NCI-H526 (cell line): ENCODE results near the gene RGS7.
"Not testable (repeated sequence)": the region's sequence is repeated elsewhere in the genome, so short reads cannot be mapped to it uniquely, and the experiment has no call there.

ENCODE experiments used
- DNase-seq, 2 experiments: peaks; one replicate each; lab custom pipeline; 2025; lab: John Stamatoyannopoulos, UW

RGS7 gene

GRCh38 chr1:241332037-241332409 is 25.0 kb downstream of the RGS7 start:
- no peak for DNase-seq

GRCh38 chr1:241331328-241332036 is 25.5 kb downstream of the RGS7 start:
- no peak for DNase-seq

DNA sequence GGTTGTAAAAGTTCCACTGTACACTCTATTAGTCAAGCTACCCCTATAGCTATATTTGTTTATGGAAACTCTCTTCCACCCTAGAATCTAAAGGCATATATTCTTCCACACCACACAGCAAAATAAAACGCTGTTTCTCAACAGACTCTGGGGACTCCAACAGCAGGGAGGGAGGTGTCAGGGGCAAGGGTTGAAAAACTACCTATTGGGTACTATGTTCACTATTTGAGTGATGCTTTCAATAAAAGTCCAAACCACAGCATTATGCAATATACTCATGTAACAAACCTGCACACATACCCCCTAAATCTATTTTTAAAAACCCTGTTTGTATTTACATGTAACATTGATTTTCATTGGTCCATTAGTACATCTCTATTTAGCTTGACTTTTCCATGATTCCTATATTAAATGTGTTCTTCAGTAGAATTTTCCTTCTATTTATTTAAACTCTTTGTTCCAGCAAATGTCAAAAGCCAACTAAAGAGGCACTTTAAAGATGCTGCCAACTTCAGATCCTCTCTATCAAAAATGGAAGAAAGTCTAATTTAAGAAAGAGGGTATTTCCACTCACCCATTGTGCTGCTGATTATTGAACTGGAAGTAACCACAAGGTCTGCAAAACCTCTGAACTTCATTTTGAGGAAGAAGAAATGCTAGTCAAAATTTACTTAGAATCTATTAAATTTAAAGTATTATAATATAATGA is 26.2 kb downstream of the RGS7 start:
- no peak for DNase-seq

DNA sequence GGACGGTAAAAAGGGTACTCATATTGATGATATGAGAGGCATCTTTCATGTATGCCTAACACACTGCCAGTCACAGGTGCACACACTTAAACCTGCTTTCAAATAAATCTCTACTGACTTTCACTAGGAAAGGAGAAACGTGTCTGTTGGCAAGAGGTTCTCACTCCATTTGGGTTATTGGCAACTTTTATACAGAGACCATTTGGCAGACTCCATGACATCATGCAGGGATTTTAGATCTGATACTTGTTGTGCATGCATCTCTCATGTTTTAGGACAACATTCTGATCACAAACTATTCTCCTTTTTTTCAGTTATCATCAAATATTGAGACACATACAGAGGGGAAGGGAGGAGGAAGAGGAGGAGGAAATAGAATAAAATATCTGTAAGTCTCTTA is 31.5 kb downstream of the RGS7 start:
- DNase-seq = no peak

DNA sequence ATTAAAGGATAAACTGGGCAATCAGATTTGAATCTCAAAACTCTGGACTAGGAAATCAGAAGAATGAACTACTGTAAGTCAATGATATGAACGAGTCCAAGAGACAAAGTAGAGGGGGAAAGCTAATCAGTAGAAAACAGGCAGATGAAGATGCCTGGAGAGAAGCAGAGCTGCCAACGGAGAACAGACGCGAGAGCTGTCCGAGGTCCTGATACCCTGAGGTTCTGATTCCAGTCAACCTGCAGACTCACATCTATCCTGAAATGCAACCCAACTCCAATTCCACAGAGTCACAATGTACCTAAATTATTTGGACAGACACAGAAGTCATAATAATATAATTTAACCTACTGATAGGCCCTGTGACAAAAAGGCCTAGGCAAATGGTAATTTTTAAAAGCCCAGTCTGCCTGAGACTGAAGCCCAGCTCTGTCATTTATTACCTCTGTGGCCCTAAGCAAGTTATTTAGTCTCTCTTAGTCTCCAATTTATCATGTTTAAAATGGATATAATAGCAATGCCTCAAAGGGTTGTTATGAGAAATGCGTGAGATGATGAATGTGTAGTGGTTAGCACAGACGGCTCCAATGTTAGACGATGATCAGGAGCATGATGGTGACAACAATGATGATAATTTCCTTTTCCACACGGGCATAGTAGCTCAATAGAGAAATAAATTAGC is 33.4 kb downstream of the RGS7 start:
- DNase-seq = no peak

DNA sequence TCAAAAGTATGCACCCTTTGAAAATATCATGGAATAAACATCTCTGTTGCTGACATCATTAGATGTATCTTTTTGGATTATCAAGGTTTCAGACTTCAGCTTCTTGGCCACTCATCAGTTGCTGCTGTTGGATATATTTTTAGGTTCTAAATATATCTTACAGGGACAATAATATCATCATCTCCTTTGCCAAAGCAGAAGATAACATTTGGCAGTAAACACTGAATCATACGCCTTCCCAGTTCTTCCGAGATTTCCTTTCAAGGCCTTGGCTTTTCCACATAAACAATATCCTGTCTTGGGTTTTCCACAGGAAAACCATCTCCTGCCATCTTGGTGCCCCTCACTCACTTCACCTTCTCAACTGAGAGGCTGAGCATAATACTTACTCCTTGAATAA is 39.3 kb downstream of the RGS7 start:
- DNase-seq = no peak

DNA sequence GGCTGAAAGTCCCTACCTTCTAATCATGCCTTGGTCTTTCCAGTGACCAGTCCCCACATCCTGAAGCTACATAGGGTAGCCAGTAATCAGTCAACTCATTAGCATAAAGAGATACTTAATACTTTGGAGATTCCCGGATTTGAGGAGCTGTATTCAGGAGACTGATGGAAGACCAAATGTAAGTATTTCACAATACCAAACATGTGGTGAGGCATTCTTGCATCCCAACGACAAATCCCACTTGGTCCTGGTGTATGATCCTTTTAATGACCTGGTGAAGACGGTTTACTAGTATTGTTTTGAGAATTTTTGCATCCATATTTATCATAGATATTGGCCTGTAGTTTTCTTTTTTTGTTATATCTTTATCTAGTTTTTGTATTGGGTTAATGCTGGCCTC is 40.6 kb downstream of the RGS7 start:
- no peak for DNase-seq

- no peak for DNase-seq
Measured at GRCh38 chr1:241311056-241311746, 45.8 kb downstream of the RGS7 start.

GRCh38 chr1:241310451-241310850 is 46.6 kb downstream of the RGS7 start:
- no peak for DNase-seq

DNA sequence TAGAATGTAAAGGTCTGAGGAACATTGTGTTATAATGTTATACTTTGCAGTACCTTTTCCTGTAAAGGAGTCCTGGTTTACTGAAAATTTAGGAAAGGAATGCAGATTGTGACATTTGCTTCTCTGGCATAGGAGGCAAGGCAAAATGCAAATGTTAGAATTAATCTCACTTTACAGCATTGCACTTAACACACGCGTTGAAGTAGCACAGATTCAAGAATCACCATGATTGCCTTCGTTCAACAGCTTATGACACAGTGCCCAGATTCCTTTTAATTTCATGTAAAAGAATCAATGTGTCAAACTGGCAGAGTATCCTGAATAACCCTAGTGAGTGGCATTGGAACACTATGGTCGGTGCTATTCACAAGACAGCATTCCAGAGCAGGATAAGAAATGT is 47.4 kb downstream of the RGS7 start:
- DNase-seq = no peak

DNA sequence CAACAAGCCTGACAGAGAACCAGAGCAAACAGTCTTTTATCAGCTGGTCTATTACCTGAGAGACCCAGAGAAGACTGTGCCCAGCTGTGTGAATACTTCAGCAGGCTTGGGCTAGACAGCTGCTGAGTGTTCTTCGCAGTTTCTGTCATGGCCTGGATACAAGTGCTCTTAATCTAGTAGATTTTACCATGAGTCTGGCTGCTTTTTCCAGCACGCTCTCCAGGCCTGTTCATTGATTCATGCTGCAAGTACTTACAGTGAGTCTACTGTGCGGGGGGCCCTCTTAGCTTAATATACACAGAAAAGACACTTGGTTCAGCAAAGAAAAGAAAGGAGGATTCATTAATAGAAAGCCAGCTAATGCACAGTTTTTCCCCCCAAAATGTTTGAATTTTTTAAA is 48.5 kb downstream of the RGS7 start:
- no peak for DNase-seq

GRCh38 chr1:241308011-241308410 is 49.0 kb downstream of the RGS7 start:
- DNase-seq = no peak

GRCh38 chr1:241306125-241306790 is 50.7 kb downstream of the RGS7 start:
- DNase-seq = no peak

GRCh38 chr1:241302024-241302423 is 55.0 kb downstream of the RGS7 start:
- DNase-seq = not testable (repeated sequence)

DNA sequence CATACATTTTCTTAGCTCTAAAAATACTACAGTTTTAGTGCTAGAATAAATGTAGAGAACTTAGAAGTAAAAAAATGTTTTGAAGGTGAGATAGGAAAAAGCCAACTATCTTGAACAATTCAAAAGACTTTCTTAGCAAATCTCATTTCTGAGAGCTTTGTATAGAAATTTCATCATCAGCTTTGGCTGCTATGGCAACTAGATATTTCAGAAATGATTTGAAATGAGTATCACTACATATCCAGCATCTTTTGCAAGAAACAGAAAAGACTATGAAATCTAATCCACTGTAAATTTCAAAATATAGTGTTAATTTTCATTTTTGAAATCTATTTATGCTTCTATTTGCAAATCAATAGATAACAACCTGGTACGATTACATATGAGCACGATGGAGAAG is 57.7 kb downstream of the RGS7 start:
- no peak for DNase-seq

GRCh38 chr1:241292973-241293372 is 64.0 kb downstream of the RGS7 start:
- no peak for DNase-seq

GRCh38 chr1:241291548-241291947 is 65.5 kb downstream of the RGS7 start:
- DNase-seq = not testable (repeated sequence)

- no peak for DNase-seq
Measured at GRCh38 chr1:241286486-241286885, 70.5 kb downstream of the RGS7 start.

GRCh38 chr1:241276391-241276790 is 80.6 kb downstream of the RGS7 start:
- DNase-seq = no peak

DNA sequence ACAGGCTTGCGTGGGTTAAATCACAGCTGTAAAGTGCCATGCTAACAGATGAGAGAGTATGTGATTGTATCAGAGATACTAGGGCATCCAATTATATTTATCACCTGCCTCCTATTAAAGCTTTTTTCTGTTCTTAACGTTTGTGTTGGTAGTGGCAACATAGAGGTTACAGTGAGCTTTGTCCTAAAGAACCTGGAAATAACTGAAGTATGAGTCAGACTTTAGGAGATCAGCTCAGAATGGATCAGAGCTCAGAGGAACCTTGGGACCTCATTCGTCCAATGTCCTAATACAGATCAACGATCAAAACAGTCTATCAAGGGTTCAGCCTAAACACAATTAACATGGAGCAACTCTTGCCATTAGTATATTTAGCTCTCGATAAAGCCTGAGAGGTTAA is 81.0 kb downstream of the RGS7 start:
- no peak for DNase-seq

DNA sequence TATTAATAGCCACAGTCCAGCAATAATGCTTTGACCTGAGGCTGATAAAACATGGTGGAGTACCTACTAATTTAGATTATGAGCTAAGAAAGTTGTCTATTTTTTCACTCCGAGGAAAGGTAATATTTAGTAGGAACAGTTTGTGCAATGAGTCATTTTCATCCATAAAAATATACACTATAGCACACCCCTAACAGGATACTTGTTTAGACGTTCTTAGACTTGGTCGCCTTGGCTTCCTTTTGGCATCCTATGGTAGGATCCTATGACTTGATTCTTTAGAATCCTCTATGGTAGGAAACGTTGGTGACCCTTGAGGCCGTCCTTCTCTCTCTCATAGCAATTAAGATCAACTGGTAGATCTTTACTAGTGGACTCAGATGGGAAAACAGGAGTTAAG is 81.8 kb downstream of the RGS7 start:
- no peak for DNase-seq

DNA sequence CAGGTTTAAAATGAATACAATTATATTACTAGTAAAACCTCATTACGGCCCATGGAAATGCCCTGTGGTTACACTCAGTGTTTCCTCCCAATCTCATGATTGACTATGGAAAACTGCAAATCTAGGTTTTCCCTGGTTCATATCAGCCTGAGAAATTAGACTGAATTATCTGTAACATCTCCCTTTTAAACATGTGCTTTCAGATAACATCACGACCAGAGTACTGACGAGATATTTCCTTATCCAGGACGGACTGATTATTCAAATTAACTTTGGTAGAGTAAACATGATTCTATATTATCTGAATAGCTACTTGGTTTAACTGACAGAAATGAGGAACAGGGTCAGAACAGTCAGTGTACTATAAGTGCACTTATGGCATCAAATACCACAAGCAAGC is 82.3 kb downstream of the RGS7 start:
- no peak for DNase-seq
